ENCODE results near the gene SMLR1. TPM values are rescaled to one million over a fixed set of nuclear protein-coding genes. Genes with fewer than 3 reads are reported as not detected.

The SMLR1 gene
- total RNA-seq, 1 donor from 2014 or later = 0.79 TPM

- no peak for TF ChIP-seq CTCF (IDR thresholded peaks at IDR 0.05; ENCODE audit: unreplicated experiment)
- H3K27ac Mint-ChIP-seq = peak overlapping the region; percentile 53
These were observed 30.8 kb downstream of the SMLR1 start for GRCh38 chr6:130858054-130858453.

GRCh38 chr6:130858498-130859160, 31.4 kb downstream of the SMLR1 start:
- H3K36me3 Mint-ChIP-seq (ENCODE audit: insufficient read depth) = peaks cover 10% of the 10 kb centered on the region
- no peak overlapping the region for H3K4me3 Mint-ChIP-seq (ENCODE audit: low read depth)
- peaks cover 3% of the 10 kb centered on the region for H3K9me3 Mint-ChIP-seq (ENCODE audit: low read depth)
- H3K27me3 Mint-ChIP-seq = peaks cover 15% of the 10 kb centered on the region
- peak overlapping the region; percentile 53 for H3K27ac Mint-ChIP-seq
- peaks cover 43% of the 10 kb centered on the region for H3K4me1 Mint-ChIP-seq (ENCODE audit: low read depth)
- TF ChIP-seq CTCF (IDR thresholded peaks at IDR 0.05; ENCODE audit: unreplicated experiment) = no peak
- DNase-seq (ENCODE audit: low spot score, unreplicated experiment) = no peak

More at GRCh38 chr6:130858054-130858453, 30.8 kb downstream of the SMLR1 start:
- peaks cover 3% of the 10 kb centered on the region for H3K9me3 Mint-ChIP-seq (ENCODE audit: low read depth)
- H3K4me3 Mint-ChIP-seq (ENCODE audit: low read depth) = no peak overlapping the region
- H3K27me3 Mint-ChIP-seq = peaks cover 17% of the 10 kb centered on the region
- H3K4me1 Mint-ChIP-seq (ENCODE audit: low read depth) = peaks cover 42% of the 10 kb centered on the region
- H3K36me3 Mint-ChIP-seq (ENCODE audit: insufficient read depth) = peaks cover 10% of the 10 kb centered on the region
- no peak for DNase-seq (ENCODE audit: low spot score, unreplicated experiment)

- Mint-ChIP-seq H3K27me3 (peaks cover 9% of the 10 kb centered on the region), H3K4me1 (ENCODE audit: low read depth) (peaks cover 43% of the 10 kb centered on the region), H3K4me3 (ENCODE audit: low read depth) (no peak overlapping the region), H3K27ac (no peak overlapping the region), H3K36me3 (ENCODE audit: insufficient read depth) (peaks cover 10% of the 10 kb centered on the region), H3K9me3 (ENCODE audit: low read depth) (peaks cover 3% of the 10 kb centered on the region)
- TF ChIP-seq CTCF (IDR thresholded peaks at IDR 0.05; ENCODE audit: unreplicated experiment) = no peak
- no peak for DNase-seq (ENCODE audit: low spot score, unreplicated experiment)
These were observed 32.1 kb downstream of the SMLR1 start for GRCh38 chr6:130859161-130859867.

- TF ChIP-seq CTCF (IDR thresholded peaks at IDR 0.05; ENCODE audit: unreplicated experiment) = no peak
- Mint-ChIP-seq H3K27me3 (peaks cover 9% of the 10 kb centered on the region), H3K27ac (no peak overlapping the region), H3K4me1 (ENCODE audit: low read depth) (peaks cover 49% of the 10 kb centered on the region), H3K36me3 (ENCODE audit: insufficient read depth) (peaks cover 9% of the 10 kb centered on the region), H3K4me3 (ENCODE audit: low read depth) (no peak overlapping the region), H3K9me3 (ENCODE audit: low read depth) (no peaks in the 10 kb centered on the region)
- DNase-seq (ENCODE audit: low spot score, unreplicated experiment) = no peak
These were observed 35.2 kb downstream of the SMLR1 start for GRCh38 chr6:130862370-130862769.

- peaks cover 9% of the 10 kb centered on the region for H3K36me3 Mint-ChIP-seq (ENCODE audit: insufficient read depth)
- H3K27ac Mint-ChIP-seq = peak overlapping the region; percentile 85
These were observed 36.4 kb downstream of the SMLR1 start for GRCh38 chr6:130863415-130864230.

More at GRCh38 chr6:130863415-130864230, 36.4 kb downstream of the SMLR1 start:
- peaks cover 10% of the 10 kb centered on the region for H3K27me3 Mint-ChIP-seq
- H3K9me3 Mint-ChIP-seq (ENCODE audit: low read depth) = no peaks in the 10 kb centered on the region
- H3K4me3 Mint-ChIP-seq (ENCODE audit: low read depth) = peak overlapping the region; percentile 38
- no peak for TF ChIP-seq CTCF (IDR thresholded peaks at IDR 0.05; ENCODE audit: unreplicated experiment)
- peaks cover 38% of the 10 kb centered on the region for H3K4me1 Mint-ChIP-seq (ENCODE audit: low read depth)
- no peak for DNase-seq (ENCODE audit: low spot score, unreplicated experiment)
